Activated T-helper 9 cell treated with anti-CD3 and anti-CD28 coated beads, Interleukin-2, amount 50 U/mL, for 16 hours (primary cell): ENCODE measurements around the gene FBXW10B.
"Not testable (repeated sequence)": the region's sequence is repeated elsewhere in the genome, so short reads cannot be mapped to it uniquely, and the experiment has no call there.

Experiments used
- DNase-seq: peaks from one replicate; pipeline ENCODE4 v3.0.0-alpha.2; 2020; ENCODE audit warnings: low read depth

FBXW10B gene

GRCh38 chr17:15619331-15620058 lies at the start of gene FBXW10B:
Gene FBXW10B, minus strand, starts transcription at chr17:15619704. Its CDS starts 192 bp downstream, at chr17:15619512.
- DNase-seq, result not testable (repeated sequence)

- DNase-seq, result no peak
Measured at GRCh38 chr17:15663691-15664090, 44.2 kb upstream of the FBXW10B start.

- DNase-seq, result no peak
Measured at GRCh38 chr17:15663176-15663575, 43.7 kb upstream of the FBXW10B start.

GRCh38 chr17:15662681-15663080 lies 43.2 kb upstream of the FBXW10B start:
- no peak for DNase-seq

GRCh38 chr17:15660077-15660476 lies 40.6 kb upstream of the FBXW10B start:
- DNase-seq, result no peak

- DNase-seq, result no peak
Measured at GRCh38 chr17:15659663-15660062, 40.2 kb upstream of the FBXW10B start.

GRCh38 chr17:15659236-15659635 lies 39.7 kb upstream of the FBXW10B start:
- DNase-seq, result no peak

GRCh38 chr17:15658296-15658695 lies 38.8 kb upstream of the FBXW10B start:
- DNase-seq, result no peak

- DNase-seq, result no peak
Measured at GRCh38 chr17:15657868-15658267, 38.4 kb upstream of the FBXW10B start.

GRCh38 chr17:15654886-15655561 lies 35.5 kb upstream of the FBXW10B start:
- no peak for DNase-seq

- DNase-seq, result not testable (repeated sequence)
Measured at GRCh38 chr17:15654401-15654800, 34.9 kb upstream of the FBXW10B start.

GRCh38 chr17:15652960-15653359 lies 33.5 kb upstream of the FBXW10B start:
- no peak for DNase-seq

- DNase-seq, result no peak
Measured at GRCh38 chr17:15651583-15652110, 32.1 kb upstream of the FBXW10B start.

- DNase-seq, result no peak
Measured at GRCh38 chr17:15650741-15651582, 31.5 kb upstream of the FBXW10B start.

GRCh38 chr17:15649861-15650421 lies 30.4 kb upstream of the FBXW10B start:
- no peak for DNase-seq

- DNase-seq, result no peak
Measured at GRCh38 chr17:15648386-15648785, 28.9 kb upstream of the FBXW10B start.

GRCh38 chr17:15645942-15646312 lies 26.4 kb upstream of the FBXW10B start:
- DNase-seq, result not testable (repeated sequence)

- not testable (repeated sequence) for DNase-seq
Measured at GRCh38 chr17:15645099-15645941, 25.8 kb upstream of the FBXW10B start.

- not testable (repeated sequence) for DNase-seq
Measured at GRCh38 chr17:15642505-15643251, 23.2 kb upstream of the FBXW10B start.

GRCh38 chr17:15642014-15642413 lies 22.5 kb upstream of the FBXW10B start:
- not testable (repeated sequence) for DNase-seq
